Measurements from ENCODE around the gene RNF224.

RNF224 gene

DNA sequence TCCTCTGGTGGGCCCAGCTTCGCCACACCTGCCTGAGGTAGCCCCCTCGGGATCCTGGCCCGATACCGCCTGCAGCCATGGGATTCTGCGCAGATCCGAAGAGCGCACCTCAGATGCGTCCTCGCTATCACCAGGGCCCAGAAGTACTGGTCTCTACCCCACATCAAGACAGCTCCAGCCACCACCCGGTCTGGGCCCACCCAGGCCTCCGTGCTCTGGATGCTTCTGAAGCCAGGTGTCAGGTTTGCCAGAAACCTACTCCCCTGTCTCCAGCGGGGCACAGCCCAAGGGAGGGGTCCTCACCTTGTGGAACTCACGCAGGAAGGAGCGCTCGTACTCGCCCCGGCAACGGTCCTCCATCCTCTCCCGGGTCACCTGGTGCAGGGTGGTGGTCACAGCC lies 41.4 kb upstream of the RNF224 start:
- H3F3A ChIP-seq (ENCODE audit: insufficient read depth): no peaks in the 10 kb centered on the region
- no peak overlapping the region for H3K4me2 ChIP-seq (ENCODE audit: low read depth, low read length, poor library complexity, severe bottlenecking)
- no peaks in the 10 kb centered on the region for H3K9me3 ChIP-seq (ENCODE audit: insufficient read depth, low read length)
- H3K79me2 ChIP-seq (ENCODE audit: insufficient read depth, low read length): peaks cover 20% of the 10 kb centered on the region
- no peak overlapping the region for H3K27ac ChIP-seq (ENCODE audit: low read depth, low read length)
- no peaks in the 10 kb centered on the region for H3K36me3 ChIP-seq (ENCODE audit: low read length)
- H2AFZ ChIP-seq (ENCODE audit: low read depth, low read length, severe bottlenecking): no peak overlapping the region
- H3K9ac ChIP-seq (ENCODE audit: low read length): no peak overlapping the region
- no peaks in the 10 kb centered on the region for H4K20me1 ChIP-seq (ENCODE audit: low read depth, low read length)
- no peaks in the 10 kb centered on the region for H3K27me3 ChIP-seq (ENCODE audit: low read length)
- H3K9me2 ChIP-seq (replicated peaks; ENCODE audit: insufficient read depth, low read length): no peaks in the 10 kb centered on the region
- H3K4me3 ChIP-seq (ENCODE audit: insufficient read depth, low read length, poor library complexity, severe bottlenecking): no peak overlapping the region
- TF ChIP-seq, protein P1, sequence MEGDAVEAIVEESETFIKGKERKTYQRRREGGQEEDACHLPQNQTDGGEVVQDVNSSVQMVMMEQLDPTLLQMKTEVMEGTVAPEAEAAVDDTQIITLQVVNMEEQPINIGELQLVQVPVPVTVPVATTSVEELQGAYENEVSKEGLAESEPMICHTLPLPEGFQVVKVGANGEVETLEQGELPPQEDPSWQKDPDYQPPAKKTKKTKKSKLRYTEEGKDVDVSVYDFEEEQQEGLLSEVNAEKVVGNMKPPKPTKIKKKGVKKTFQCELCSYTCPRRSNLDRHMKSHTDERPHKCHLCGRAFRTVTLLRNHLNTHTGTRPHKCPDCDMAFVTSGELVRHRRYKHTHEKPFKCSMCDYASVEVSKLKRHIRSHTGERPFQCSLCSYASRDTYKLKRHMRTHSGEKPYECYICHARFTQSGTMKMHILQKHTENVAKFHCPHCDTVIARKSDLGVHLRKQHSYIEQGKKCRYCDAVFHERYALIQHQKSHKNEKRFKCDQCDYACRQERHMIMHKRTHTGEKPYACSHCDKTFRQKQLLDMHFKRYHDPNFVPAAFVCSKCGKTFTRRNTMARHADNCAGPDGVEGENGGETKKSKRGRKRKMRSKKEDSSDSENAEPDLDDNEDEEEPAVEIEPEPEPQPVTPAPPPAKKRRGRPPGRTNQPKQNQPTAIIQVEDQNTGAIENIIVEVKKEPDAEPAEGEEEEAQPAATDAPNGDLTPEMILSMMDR (IDR thresholded peaks at IDR 0.05; ENCODE audit: insufficient read depth, low read length, poor library complexity, severe bottlenecking): no peak
- no peak for TF ChIP-seq EZH2phosphoT487 (conservative IDR thresholded peaks at IDR 0.05; ENCODE audit: low read length)

DNA sequence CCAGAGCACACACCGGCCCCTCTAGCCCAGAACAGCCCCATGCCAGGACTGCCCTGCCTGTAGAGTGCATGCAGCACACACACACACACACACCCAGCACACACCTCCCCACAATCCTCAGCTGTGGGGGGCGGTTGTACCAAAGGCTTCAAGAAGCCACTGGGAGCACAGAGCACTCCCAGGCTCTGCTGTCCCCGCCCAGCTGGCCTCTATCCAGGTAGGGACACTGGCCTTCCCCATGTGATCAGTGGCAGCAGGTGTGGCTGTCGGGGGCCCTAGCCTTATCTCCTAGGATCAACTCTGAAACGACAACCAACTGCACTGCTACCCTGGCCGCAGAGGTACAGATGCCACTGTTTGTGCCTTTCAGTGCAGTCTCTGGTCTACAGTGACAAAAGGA lies 40.9 kb upstream of the RNF224 start:
- H3K4me3 ChIP-seq (ENCODE audit: insufficient read depth, low read length, poor library complexity, severe bottlenecking): no peak overlapping the region
- H3K79me2 ChIP-seq (ENCODE audit: insufficient read depth, low read length): peaks cover 20% of the 10 kb centered on the region
- H3K27me3 ChIP-seq (ENCODE audit: low read length): no peaks in the 10 kb centered on the region
- TF ChIP-seq EZH2phosphoT487 (conservative IDR thresholded peaks at IDR 0.05; ENCODE audit: low read length): no peak
- TF ChIP-seq, protein P1 (IDR thresholded peaks at IDR 0.05; ENCODE audit: insufficient read depth, low read length, poor library complexity, severe bottlenecking): no peak
- H3K9me2 ChIP-seq (replicated peaks; ENCODE audit: insufficient read depth, low read length): no peaks in the 10 kb centered on the region
- no peak overlapping the region for H2AFZ ChIP-seq (ENCODE audit: low read depth, low read length, severe bottlenecking)
- H3F3A ChIP-seq (ENCODE audit: insufficient read depth): no peaks in the 10 kb centered on the region
- no peak overlapping the region for H3K9ac ChIP-seq (ENCODE audit: low read length)
- no peaks in the 10 kb centered on the region for H4K20me1 ChIP-seq (ENCODE audit: low read depth, low read length)
- peak overlapping the region; percentile 79 for H3K4me2 ChIP-seq (ENCODE audit: low read depth, low read length, poor library complexity, severe bottlenecking)
- no peaks in the 10 kb centered on the region for H3K9me3 ChIP-seq (ENCODE audit: insufficient read depth, low read length)
- no peak overlapping the region for H3K27ac ChIP-seq (ENCODE audit: low read depth, low read length)
- no peaks in the 10 kb centered on the region for H3K36me3 ChIP-seq (ENCODE audit: low read length)

DNA sequence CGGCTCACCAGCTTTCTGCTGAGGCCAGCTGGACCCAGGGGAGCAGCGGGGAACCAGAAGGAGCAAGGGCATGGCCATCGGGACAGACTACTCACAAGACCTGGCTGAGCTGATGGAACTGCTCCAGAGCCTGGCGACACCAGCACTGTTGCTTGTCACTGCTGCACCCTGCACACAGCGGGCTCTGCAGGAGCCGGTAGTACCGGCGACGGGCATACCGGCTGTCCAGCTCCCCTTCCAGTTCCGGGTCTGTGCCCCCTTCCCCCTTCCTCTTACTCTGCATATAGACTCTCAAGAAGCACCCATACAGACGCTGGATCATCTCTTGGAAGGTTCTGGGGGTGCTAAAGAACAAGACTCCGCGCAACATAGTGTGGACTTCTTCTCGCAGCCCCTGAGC lies 39.9 kb upstream of the RNF224 start:
- no peaks in the 10 kb centered on the region for H3K36me3 ChIP-seq (ENCODE audit: low read length)

More for the DNA sequence above, 39.9 kb upstream of the RNF224 start:
- Histone ChIP-seq H3K79me2 (ENCODE audit: insufficient read depth, low read length) (peaks cover 20% of the 10 kb centered on the region), H3K9ac (ENCODE audit: low read length) (peak overlapping the region; percentile 97), H2AFZ (ENCODE audit: low read depth, low read length, severe bottlenecking) (no peak overlapping the region), H3F3A (ENCODE audit: insufficient read depth) (no peaks in the 10 kb centered on the region), H3K27me3 (ENCODE audit: low read length) (no peaks in the 10 kb centered on the region), H4K20me1 (ENCODE audit: low read depth, low read length) (no peaks in the 10 kb centered on the region), H3K9me3 (ENCODE audit: insufficient read depth, low read length) (no peaks in the 10 kb centered on the region), H3K27ac (ENCODE audit: low read depth, low read length) (no peak overlapping the region), H3K9me2 (replicated peaks; ENCODE audit: insufficient read depth, low read length) (no peaks in the 10 kb centered on the region), H3K4me3 (ENCODE audit: insufficient read depth, low read length, poor library complexity, severe bottlenecking) (peak overlapping the region; percentile 96), H3K4me2 (ENCODE audit: low read depth, low read length, poor library complexity, severe bottlenecking) (peak overlapping the region; percentile 79)
- TF ChIP-seq, protein P1 (IDR thresholded peaks at IDR 0.05; ENCODE audit: insufficient read depth, low read length, poor library complexity, severe bottlenecking): no peak
- no peak for TF ChIP-seq EZH2phosphoT487 (conservative IDR thresholded peaks at IDR 0.05; ENCODE audit: low read length)

Data from SU-DHL-6 (cell line).